ENCODE data around the gene GSTM5. TPM values are rescaled to one million over a fixed set of nuclear protein-coding genes. Genes with fewer than 3 reads are reported as not detected.
"Not testable (repeated sequence)": the region's sequence is repeated elsewhere in the genome, so short reads cannot be mapped to it uniquely, and the experiment has no call there.

The GSTM5 gene
- total and polyA plus RNA-seq, 2 of the 13 experiments (the other 11 are each of a cell fraction or from before 2014, with no cell fraction given): not detected

- Histone ChIP-seq H3K79me2 (ENCODE audit: insufficient read depth, low read length) (no peaks in the 10 kb centered on the region), H3K4me2 (ENCODE audit: low read depth, low read length) (no peak overlapping the region), H3K9me3 (ENCODE audit: low read length) (no peaks in the 10 kb centered on the region), H3K4me3 (replicated peaks in 1 of 3; ENCODE audit: insufficient read depth in 1 of 3, low read depth in 2 of 3, low read length in 3 of 3) (no peak overlapping the region), H3K27ac (ENCODE audit: extremely low read length, insufficient read depth, low read length) (no peak overlapping the region), H3K36me3 (replicated peaks in 1 of 2; ENCODE audit: control insufficient read depth in 1 of 2, insufficient read depth in 2 of 2, low read length in 2 of 2) (no peaks in the 10 kb centered on the region), H3K27me3 (ENCODE audit: control insufficient read depth in 1 of 2, insufficient read depth in 2 of 2, low read length in 2 of 2) (no peaks in the 10 kb centered on the region; a peak in 1 of 5 replicates), H2AFZ (ENCODE audit: low read length) (no peak overlapping the region), H4K20me1 (ENCODE audit: insufficient read depth, low read length) (no peaks in the 10 kb centered on the region), H3K4me1 (ENCODE audit: insufficient read depth, low read length) (no peaks in the 10 kb centered on the region), H3K9ac (ENCODE audit: insufficient read depth, low read depth, low read length) (no peak overlapping the region)
- ChIA-PET CTCF (ENCODE audit: low intra/inter-chr PET ratio, low total read pairs) (no interaction called here), POLR2A (no interaction called here)
- 61% methylated on average over 3 of the region's 3 CpGs for WGBS (ENCODE audit: low lambda C conversion rate)
- no peak for TF ChIP-seq ZNF326 (CRISPR knock-in tag; IDR thresholded peaks at IDR 0.05; ENCODE audit: borderline replicate concordance)
- no TSS peak for BruUV-seq (replicated peaks)
- intact Hi-C loops (cut with micrococcal nuclease; ENCODE audit: unreplicated experiment): no loop called here
- ATAC-seq: no peak
- no peak for FAIRE-seq
- in situ Hi-C loops (cut with HindIII; ENCODE audit: extremely low pct_ligation_motif_present, low pct_unique_long_range_greater_than_20kb): no loop called here
- no peak for DNase-seq (ENCODE audit: low spot score)
Measured at GRCh38 chr1:109677459-109677858, 34.6 kb upstream of the GSTM5 start.

- H3K79me2 ChIP-seq (ENCODE audit: insufficient read depth, low read length); H3K4me1 ChIP-seq (ENCODE audit: insufficient read depth, low read length); H4K20me1 ChIP-seq (ENCODE audit: insufficient read depth, low read length); intact Hi-C loops (cut with micrococcal nuclease; ENCODE audit: unreplicated experiment); in situ Hi-C loops (cut with HindIII; ENCODE audit: extremely low pct_ligation_motif_present, low pct_unique_long_range_greater_than_20kb); H3K36me3 ChIP-seq (replicated peaks in 1 of 2; ENCODE audit: control insufficient read depth in 1 of 2, insufficient read depth in 2 of 2, low read length in 2 of 2); H3K27me3 ChIP-seq (ENCODE audit: control insufficient read depth in 1 of 2, insufficient read depth in 2 of 2, low read length in 2 of 2); H3K4me2 ChIP-seq (ENCODE audit: low read depth, low read length); CTCF ChIA-PET (ENCODE audit: low intra/inter-chr PET ratio, low total read pairs); H2AFZ ChIP-seq (ENCODE audit: low read length); ATAC-seq; H3K9ac ChIP-seq (ENCODE audit: insufficient read depth, low read depth, low read length); H3K9me3 ChIP-seq (ENCODE audit: low read length); DNase-seq (ENCODE audit: low spot score); H3K27ac ChIP-seq (ENCODE audit: extremely low read length, insufficient read depth, low read length); POLR2A ChIA-PET; BruUV-seq (replicated peaks); H3K4me3 ChIP-seq (replicated peaks in 1 of 3; ENCODE audit: insufficient read depth in 1 of 3, low read depth in 2 of 3, low read length in 3 of 3); FAIRE-seq: not testable (repeated sequence)
- 45% methylated on average over 2 of the region's 2 CpGs for whole genome bisulfite sequencing (ENCODE audit: low lambda C conversion rate)
Measured at GRCh38 chr1:109678637-109679036, 33.4 kb upstream of the GSTM5 start.

- H3K9me3 ChIP-seq (ENCODE audit: low read length); FAIRE-seq; H3K27me3 ChIP-seq (ENCODE audit: control insufficient read depth in 1 of 2, insufficient read depth in 2 of 2, low read length in 2 of 2); H3K36me3 ChIP-seq (replicated peaks in 1 of 2; ENCODE audit: control insufficient read depth in 1 of 2, insufficient read depth in 2 of 2, low read length in 2 of 2); H3K27ac ChIP-seq (ENCODE audit: extremely low read length, insufficient read depth, low read length); intact Hi-C loops (cut with micrococcal nuclease; ENCODE audit: unreplicated experiment); H3K4me3 ChIP-seq (replicated peaks in 1 of 3; ENCODE audit: insufficient read depth in 1 of 3, low read depth in 2 of 3, low read length in 3 of 3); ATAC-seq; H2AFZ ChIP-seq (ENCODE audit: low read length); in situ Hi-C loops (cut with HindIII; ENCODE audit: extremely low pct_ligation_motif_present, low pct_unique_long_range_greater_than_20kb); DNase-seq (ENCODE audit: low spot score); H3K4me2 ChIP-seq (ENCODE audit: low read depth, low read length); H3K9ac ChIP-seq (ENCODE audit: insufficient read depth, low read depth, low read length); CTCF ChIA-PET (ENCODE audit: low intra/inter-chr PET ratio, low total read pairs); H4K20me1 ChIP-seq (ENCODE audit: insufficient read depth, low read length); H3K79me2 ChIP-seq (ENCODE audit: insufficient read depth, low read length); POLR2A ChIA-PET; BruUV-seq (replicated peaks); H3K4me1 ChIP-seq (ENCODE audit: insufficient read depth, low read length): not testable (repeated sequence)
- 30% methylated on average over 6 of the region's 6 CpGs for WGBS (ENCODE audit: low lambda C conversion rate)
Measured at GRCh38 chr1:109684777-109685176, 27.3 kb upstream of the GSTM5 start.

GRCh38 chr1:109685399-109685798 lies 26.7 kb upstream of the GSTM5 start:
- H3K27me3 ChIP-seq (ENCODE audit: control insufficient read depth in 1 of 2, insufficient read depth in 2 of 2, low read length in 2 of 2); H3K36me3 ChIP-seq (replicated peaks in 1 of 2; ENCODE audit: control insufficient read depth in 1 of 2, insufficient read depth in 2 of 2, low read length in 2 of 2); CTCF ChIA-PET (ENCODE audit: low intra/inter-chr PET ratio, low total read pairs); FAIRE-seq; DNase-seq (ENCODE audit: low spot score); H3K79me2 ChIP-seq (ENCODE audit: insufficient read depth, low read length); BruUV-seq (replicated peaks); ATAC-seq; in situ Hi-C loops (cut with HindIII; ENCODE audit: extremely low pct_ligation_motif_present, low pct_unique_long_range_greater_than_20kb); H3K27ac ChIP-seq (ENCODE audit: extremely low read length, insufficient read depth, low read length); H4K20me1 ChIP-seq (ENCODE audit: insufficient read depth, low read length); H3K4me1 ChIP-seq (ENCODE audit: insufficient read depth, low read length); H3K9ac ChIP-seq (ENCODE audit: insufficient read depth, low read depth, low read length); H3K4me2 ChIP-seq (ENCODE audit: low read depth, low read length); H2AFZ ChIP-seq (ENCODE audit: low read length); intact Hi-C loops (cut with micrococcal nuclease; ENCODE audit: unreplicated experiment); POLR2A ChIA-PET; H3K9me3 ChIP-seq (ENCODE audit: low read length); H3K4me3 ChIP-seq (replicated peaks in 1 of 3; ENCODE audit: insufficient read depth in 1 of 3, low read depth in 2 of 3, low read length in 3 of 3): not testable (repeated sequence)
- no CpG with 5 or more reads among the region's 1 CpG for WGBS (ENCODE audit: low lambda C conversion rate)

All from HepG2 (cell line).